Nephron progenitor cell (in vitro differentiated cells): ENCODE data around the gene SIL1.
A peak's percentile ranks its signal among the peaks of the same experiment; 100 is the strongest.
"Not testable (repeated sequence)": the region's sequence is repeated elsewhere in the genome, so short reads cannot be mapped to it uniquely, and the experiment has no call there.

ENCODE experiments used
- DNase-seq: peaks from one replicate; pipeline ENCODE4 v3.0.0; 2021
- H3K27ac Mint-ChIP-seq: 2 replicates; pipeline ENCODE4 v1.8.0; 2021; ENCODE audit warnings: mild to moderate bottlenecking, moderate library complexity, mixed read lengths
- H3K27me3 Mint-ChIP-seq: 2 replicates; pipeline ENCODE4 v1.8.0; 2021; ENCODE audit warnings: mild to moderate bottlenecking, low read depth, mixed read lengths; ENCODE audit not compliant: poor library complexity
- H3K36me3 Mint-ChIP-seq: 2 replicates; pipeline ENCODE4 v1.8.0; 2021; ENCODE audit warnings: low read depth, mixed read lengths
- H3K4me1 Mint-ChIP-seq: 2 replicates; pipeline ENCODE4 v1.8.0; 2021; ENCODE audit warnings: mixed read lengths
- H3K4me3 Mint-ChIP-seq: 2 replicates; pipeline ENCODE4 v1.8.0; 2021; ENCODE audit warnings: mild to moderate bottlenecking, moderate library complexity, mixed read lengths
- H3K9me3 Mint-ChIP-seq: 2 replicates; pipeline ENCODE4 v1.8.0; 2021; ENCODE audit warnings: mild to moderate bottlenecking, moderate library complexity, mixed read lengths
- CTCF ChIP-seq: fragments of 200-600 bp; sonication (generic); IDR thresholded peaks from 2 replicates; pipeline ENCODE4 v1.5.0; 2021; ENCODE audit warnings: antibody characterized with exemption

The SIL1 gene

GRCh38 chr5:139113892-139114291 is 84.3 kb downstream of the SIL1 start:
- peaks cover 19% of the 10 kb centered on the region for H3K36me3 Mint-ChIP-seq
- no peak overlapping the region for H3K27ac Mint-ChIP-seq
- H3K4me3 Mint-ChIP-seq: no peak overlapping the region
- no peaks in the 10 kb centered on the region for H3K27me3 Mint-ChIP-seq
- H3K9me3 Mint-ChIP-seq: peaks cover 16% of the 10 kb centered on the region
- no peak for TF ChIP-seq CTCF
- DNase-seq: no peak
- peaks cover 39% of the 10 kb centered on the region for H3K4me1 Mint-ChIP-seq

DNA sequence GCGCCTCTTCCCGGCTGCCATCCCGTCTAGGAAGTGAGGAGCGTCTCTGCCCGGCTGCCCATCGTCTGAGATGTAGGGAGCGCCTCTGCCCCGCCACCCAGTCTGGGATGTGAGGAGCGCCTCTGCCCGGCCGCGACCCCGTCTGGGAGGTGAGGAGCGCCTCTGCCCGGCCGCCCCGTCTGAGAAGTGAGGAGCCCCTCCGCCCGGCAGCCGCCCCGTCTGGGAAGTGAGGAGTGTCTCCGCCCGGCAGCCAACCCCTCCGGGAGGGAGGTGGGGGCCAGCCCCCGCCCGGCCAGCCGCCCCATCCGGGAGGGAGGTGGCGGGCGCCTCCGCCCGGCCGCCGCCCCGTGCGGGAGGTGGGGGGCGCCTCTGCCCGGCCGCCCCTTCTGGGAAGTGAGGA is 85.8 kb downstream of the SIL1 start:
- H3K9me3 Mint-ChIP-seq: peaks cover 16% of the 10 kb centered on the region

DNA sequence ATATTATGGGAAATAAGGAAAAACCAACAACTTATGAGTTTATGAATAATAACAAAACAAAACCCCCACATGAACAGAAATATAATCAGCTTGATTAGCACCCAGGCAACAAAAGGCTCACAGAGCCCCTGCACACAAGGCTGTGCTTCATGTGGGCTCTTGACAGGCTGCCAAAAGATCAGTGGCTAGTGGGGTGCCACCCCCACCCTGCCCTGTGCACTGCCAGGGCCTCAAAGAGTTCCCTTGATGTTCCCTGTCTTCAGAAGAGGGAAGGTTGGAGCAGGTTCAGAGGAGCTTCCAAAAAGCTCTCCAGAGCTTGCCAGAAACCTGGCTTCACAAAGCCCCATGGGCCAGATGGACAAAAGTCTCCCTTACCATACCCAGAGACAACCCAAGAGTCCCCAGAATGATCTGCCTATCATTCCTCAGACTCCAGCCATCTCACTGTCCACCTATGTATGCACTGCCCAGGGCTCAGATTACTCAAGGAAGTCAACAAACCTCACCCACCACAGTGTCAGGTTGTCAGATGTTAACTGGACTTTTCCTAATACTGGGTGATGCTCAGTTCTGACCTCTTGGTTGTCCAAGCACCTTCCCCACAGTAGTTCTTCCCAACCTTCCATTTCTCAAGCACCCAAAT is 87.5 kb downstream of the SIL1 start:
- Mint-ChIP-seq H3K27ac (no peak overlapping the region), H3K4me3 (no peak overlapping the region), H3K36me3 (peaks cover 19% of the 10 kb centered on the region), H3K4me1 (peaks cover 54% of the 10 kb centered on the region), H3K27me3 (no peaks in the 10 kb centered on the region), H3K9me3 (peaks cover 16% of the 10 kb centered on the region)
- TF ChIP-seq CTCF: no peak
- no peak for DNase-seq

More for the DNA sequence above, 85.8 kb downstream of the SIL1 start:
- not testable (repeated sequence) for DNase-seq, H3K4me3 Mint-ChIP-seq, H3K27me3 Mint-ChIP-seq, H3K27ac Mint-ChIP-seq
- Mint-ChIP-seq H3K4me1 (peaks cover 46% of the 10 kb centered on the region), H3K36me3 (peaks cover 19% of the 10 kb centered on the region)

GRCh38 chr5:139108063-139108824 is 89.9 kb downstream of the SIL1 start:
- peaks cover 73% of the 10 kb centered on the region for H3K4me1 Mint-ChIP-seq
- H3K27ac Mint-ChIP-seq: no peak overlapping the region
- no peak for TF ChIP-seq CTCF
- H3K9me3 Mint-ChIP-seq: peaks cover 11% of the 10 kb centered on the region
- no peak for DNase-seq
- no peak overlapping the region for H3K4me3 Mint-ChIP-seq
- H3K27me3 Mint-ChIP-seq: peaks cover 1% of the 10 kb centered on the region
- H3K36me3 Mint-ChIP-seq: peaks cover 14% of the 10 kb centered on the region

DNA sequence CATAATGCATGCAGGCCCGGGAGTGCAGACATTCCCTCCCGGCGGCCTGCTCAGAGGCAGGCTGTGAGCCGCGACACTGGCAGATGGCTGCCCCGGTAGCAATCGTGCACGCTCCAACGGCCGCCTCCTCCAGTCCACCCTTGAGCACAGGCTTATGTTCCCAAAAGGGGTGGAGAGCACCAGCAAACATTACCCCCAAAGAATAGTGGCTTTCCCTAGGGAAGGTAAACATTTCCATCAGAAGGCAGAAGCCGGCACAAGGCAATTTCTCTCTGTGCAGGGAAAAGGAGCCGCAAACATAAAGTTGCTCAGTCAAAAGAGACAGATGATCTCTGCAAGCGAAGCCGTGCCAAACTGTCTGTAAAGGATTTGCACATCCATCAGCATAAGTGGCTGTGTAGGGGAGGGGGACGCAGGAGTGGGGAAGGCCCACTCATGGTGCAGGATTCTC is 92.5 kb downstream of the SIL1 start:
- Mint-ChIP-seq H3K27me3 (peaks cover 4% of the 10 kb centered on the region), H3K27ac (peak overlapping the region; percentile 92), H3K4me1 (peaks cover 74% of the 10 kb centered on the region), H3K4me3 (peak overlapping the region; percentile 42), H3K9me3 (no peaks in the 10 kb centered on the region), H3K36me3 (no peaks in the 10 kb centered on the region)
- peak; percentile 71 for DNase-seq
- TF ChIP-seq CTCF: no peak

GRCh38 chr5:139104577-139105276 is 93.4 kb downstream of the SIL1 start:
- no peaks in the 10 kb centered on the region for H3K9me3 Mint-ChIP-seq
- DNase-seq: no peak
- H3K27ac Mint-ChIP-seq: peak overlapping the region; percentile 92
- H3K4me1 Mint-ChIP-seq: peaks cover 78% of the 10 kb centered on the region
- TF ChIP-seq CTCF: no peak
- H3K27me3 Mint-ChIP-seq: peaks cover 4% of the 10 kb centered on the region
- no peaks in the 10 kb centered on the region for H3K36me3 Mint-ChIP-seq
- peak overlapping the region; percentile 42 for H3K4me3 Mint-ChIP-seq
